ENCODE data around the gene RGL1. TPM values are rescaled to one million over a fixed set of nuclear protein-coding genes. Genes with fewer than 3 reads are reported as not detected.
A peak's percentile ranks its signal among the peaks of the same experiment; 100 is the strongest.
"Not testable (repeated sequence)": the region's sequence is repeated elsewhere in the genome, so short reads cannot be mapped to it uniquely, and the experiment has no call there.

Gene RGL1
- total RNA-seq, 1 donor, result 33.2 TPM

- peak; percentile 51 for DNase-seq (ENCODE audit: low read depth)
- no peak overlapping the region for H3K4me3 ChIP-seq (ENCODE audit: low read depth, low read length)
- TF ChIP-seq CTCF (IDR thresholded peaks at IDR 0.05; ENCODE audit: insufficient read depth, low read depth, low read length), result no peak
These were observed 20.9 kb upstream of the RGL1 start for GRCh38 chr1:183783767-183784637.

GRCh38 chr1:183785921-183786320 lies 19.0 kb upstream of the RGL1 start:
- not testable (repeated sequence) for DNase-seq (ENCODE audit: low read depth); H3K4me3 ChIP-seq (ENCODE audit: low read depth, low read length)

- no peak for TF ChIP-seq CTCF (IDR thresholded peaks at IDR 0.05; ENCODE audit: insufficient read depth, low read depth, low read length)
- DNase-seq (ENCODE audit: low read depth), result no peak
- no peak overlapping the region for H3K4me3 ChIP-seq (ENCODE audit: low read depth, low read length)
These were observed 17.2 kb upstream of the RGL1 start for GRCh38 chr1:183787704-183788103.

- TF ChIP-seq CTCF (IDR thresholded peaks at IDR 0.05; ENCODE audit: insufficient read depth, low read depth, low read length), result no peak
- no peak for DNase-seq (ENCODE audit: low read depth)
- H3K4me3 ChIP-seq (ENCODE audit: low read depth, low read length), result no peak overlapping the region
These were observed 13.6 kb upstream of the RGL1 start for GRCh38 chr1:183791319-183791718.

GRCh38 chr1:183792300-183792699 lies 12.6 kb upstream of the RGL1 start:
- H3K4me3 ChIP-seq (ENCODE audit: low read depth, low read length), result no peak overlapping the region
- DNase-seq (ENCODE audit: low read depth), result no peak
- no peak for TF ChIP-seq CTCF (IDR thresholded peaks at IDR 0.05; ENCODE audit: insufficient read depth, low read depth, low read length)

- DNase-seq (ENCODE audit: low read depth), result no peak
- no peak overlapping the region for H3K4me3 ChIP-seq (ENCODE audit: low read depth, low read length)
- no peak for TF ChIP-seq CTCF (IDR thresholded peaks at IDR 0.05; ENCODE audit: insufficient read depth, low read depth, low read length)
These were observed 10.8 kb upstream of the RGL1 start for GRCh38 chr1:183794088-183794487.

GRCh38 chr1:183800449-183800848 lies 4.5 kb upstream of the RGL1 start:
- no peak overlapping the region for H3K4me3 ChIP-seq (ENCODE audit: low read depth, low read length)
- TF ChIP-seq CTCF (IDR thresholded peaks at IDR 0.05; ENCODE audit: insufficient read depth, low read depth, low read length), result no peak
- DNase-seq (ENCODE audit: low read depth), result no peak

All from fibroblast of villous mesenchyme (primary cell).